NB4 (cell line): ENCODE measurements around the gene CXCL3.

ENCODE experiments used
- DNase-seq: peaks from one replicate; pipeline ENCODE4 v3.0.0; 2010; ENCODE audit warnings: low read depth
- H3K4me3 ChIP-seq: one replicate; pipeline ENCODE4 v1.5.1; 2011; ENCODE audit warnings: mild to moderate bottlenecking, low read depth, low read length, moderate library complexity
- CTCF ChIP-seq: IDR thresholded peaks from one replicate; pipeline ENCODE4 v1.5.1; 2012; ENCODE audit warnings: low read depth, low read length
- MAX ChIP-seq: IDR thresholded peaks from 2 replicates; pipeline ENCODE4 v1.6.1; 2011; ENCODE audit warnings: low read depth, low read length
- MYC ChIP-seq: IDR thresholded peaks from 2 replicates; pipeline ENCODE4 v1.6.1; 2011; ENCODE audit warnings: low read depth, low read length
- POLR2A ChIP-seq: IDR thresholded peaks from 2 replicates; pipeline ENCODE4 v1.6.1; 2011; ENCODE audit warnings: mild to moderate bottlenecking; ENCODE audit not compliant: insufficient read length; ENCODE audit errors: extremely low read depth

Gene CXCL3

DNA sequence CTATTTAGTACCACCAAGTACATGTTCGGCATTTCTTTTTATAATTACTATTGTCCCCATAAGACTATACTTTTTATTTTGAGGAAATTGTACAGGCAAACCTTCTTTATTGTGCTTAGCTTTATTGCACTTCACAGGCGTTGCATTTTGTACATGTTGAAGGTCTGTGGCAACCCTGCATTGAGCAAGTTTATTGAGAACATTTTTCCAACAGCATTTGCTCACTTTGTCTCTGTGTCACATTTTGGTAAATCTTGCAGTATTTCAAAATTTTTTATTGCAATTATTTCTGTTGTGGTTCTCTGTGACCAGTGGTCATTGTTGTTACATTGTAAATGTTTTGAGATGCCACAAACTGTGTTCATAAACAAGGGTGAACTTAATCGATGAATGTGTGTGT is 29.2 kb downstream of the CXCL3 start:
- H3K4me3 ChIP-seq, result no peak overlapping the region
- DNase-seq, result no peak
- TF ChIP-seq POLR2A, result no peak
- TF ChIP-seq CTCF, result no peak
- TF ChIP-seq MYC, result no peak
- no peak for TF ChIP-seq MAX

DNA sequence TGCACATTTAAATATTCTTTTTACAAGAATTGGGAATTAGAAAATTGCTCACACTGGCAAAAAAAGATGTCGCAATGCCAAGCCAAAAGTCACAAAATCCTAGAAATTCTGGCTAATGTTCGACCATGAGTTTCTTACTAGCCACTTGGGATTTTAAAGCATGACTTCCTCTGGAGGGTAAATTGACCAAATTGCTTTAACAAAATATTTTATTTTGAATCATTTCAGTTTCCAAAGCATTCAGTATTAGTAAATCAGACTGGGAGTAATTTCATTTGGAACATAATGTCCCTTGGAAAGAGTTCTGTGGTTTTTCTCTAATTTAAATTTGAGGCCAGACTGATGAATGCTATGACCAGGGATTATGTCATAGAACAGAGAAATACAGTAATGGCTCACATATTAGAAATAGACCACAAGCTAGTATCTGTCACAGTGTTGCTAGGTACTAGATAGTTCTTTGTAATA is 32.4 kb downstream of the CXCL3 start:
- H3K4me3 ChIP-seq, result no peak overlapping the region
- DNase-seq, result peak; percentile 13
- no peak for TF ChIP-seq CTCF
- TF ChIP-seq MAX, result no peak
- TF ChIP-seq MYC, result no peak
- TF ChIP-seq POLR2A, result no peak

GRCh38 chr4:74005528-74005927 is 33.0 kb downstream of the CXCL3 start:
- TF ChIP-seq MAX, result no peak
- no peak for TF ChIP-seq CTCF
- TF ChIP-seq POLR2A, result no peak
- no peak for TF ChIP-seq MYC
- DNase-seq, result no peak
- no peak overlapping the region for H3K4me3 ChIP-seq

- H3K4me3 ChIP-seq, result no peak overlapping the region
- DNase-seq, result no peak
- no peak for TF ChIP-seq CTCF
Measured at GRCh38 chr4:74004668-74005067, 33.8 kb downstream of the CXCL3 start.

- no peak overlapping the region for H3K4me3 ChIP-seq
- DNase-seq, result no peak
- TF ChIP-seq POLR2A, result no peak
- no peak for TF ChIP-seq CTCF
- TF ChIP-seq MAX, result no peak
Measured at GRCh38 chr4:74000301-74000700, 38.2 kb downstream of the CXCL3 start.
